GM12872 (cell line): Measurements from ENCODE around the gene GPD1.
A peak's percentile ranks its signal among the peaks of the same experiment; 100 is the strongest.

Source experiments
- CTCF ChIP-seq: IDR thresholded peaks from 3 replicates; pipeline ENCODE4 v1.5.1; 2011; ENCODE audit warnings: low read depth, mild to moderate bottlenecking, low read length, moderate library complexity; ENCODE audit not compliant: insufficient read depth

Gene GPD1

GRCh38 chr12:50103767-50104321 is at the start of gene GPD1:
Gene GPD1 (plus strand): TSS chr12:50104008. CDS start chr12:50104051, 43 bp downstream.
- TF ChIP-seq CTCF: no peak

- TF ChIP-seq CTCF: peak; percentile 99
Observed at GRCh38 chr12:50055831-50056638, 47.8 kb upstream of the GPD1 start.

GRCh38 chr12:50056639-50056976 is 47.2 kb upstream of the GPD1 start:
- no peak for TF ChIP-seq CTCF

GRCh38 chr12:50057000-50057841 is 46.6 kb upstream of the GPD1 start, which contains the start of gene ASIC1:
Gene ASIC1 (plus strand): TSS chr12:50057596. CDS start chr12:50058767, 1,171 bp downstream.
- TF ChIP-seq CTCF: no peak

DNA sequence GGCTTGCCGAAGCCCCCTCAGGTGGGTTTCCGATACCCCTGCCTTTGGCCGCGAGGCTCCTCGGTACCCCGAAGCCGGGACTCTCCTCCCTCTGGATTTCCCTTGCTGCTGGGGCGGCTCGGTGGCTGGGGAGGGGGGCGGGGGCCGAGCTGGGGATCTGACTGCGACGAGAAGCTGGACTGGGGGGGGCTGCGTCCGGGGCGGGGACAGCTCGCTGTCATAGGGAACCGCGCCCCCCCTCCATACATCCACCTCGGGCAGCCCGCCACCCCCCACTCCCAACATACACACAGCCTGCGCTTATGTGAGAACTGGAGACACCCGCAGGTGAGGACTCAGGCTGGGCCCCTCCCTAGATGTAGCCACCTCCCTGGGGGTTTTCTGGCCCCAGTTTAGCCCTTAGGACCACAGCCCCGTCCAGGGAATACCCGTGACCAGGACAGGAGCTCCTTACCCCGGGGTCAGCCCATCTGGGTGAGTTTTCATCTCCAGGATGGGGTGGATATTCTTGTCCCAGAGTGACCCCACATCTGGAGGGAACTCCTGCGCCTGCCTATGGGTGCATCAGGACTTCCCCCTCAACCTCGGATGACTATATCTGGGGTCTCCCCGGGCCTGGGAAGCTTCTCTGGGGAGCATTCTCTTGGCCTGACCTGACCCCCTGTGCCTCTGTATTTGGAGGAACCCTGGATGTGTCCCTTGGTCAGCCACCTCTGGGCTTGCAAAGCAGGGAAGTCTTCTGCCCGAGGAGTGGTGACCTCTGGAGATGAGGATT is 45.7 kb upstream of the GPD1 start:
- TF ChIP-seq CTCF: no peak

GRCh38 chr12:50058743-50059312 is 45.0 kb upstream of the GPD1 start:
- TF ChIP-seq CTCF: no peak
